SK-N-SH (cell line): ENCODE measurements around the gene KLF13.

Experiments
- EP300 ChIP-seq, 2 experiments: IDR thresholded peaks; 2 replicates each; pipeline versions ENCODE4 v1.4.0 to v1.6.1; 2012; ENCODE audit warnings: borderline replicate concordance in 1 of 2, low read depth in 1 of 2, low read length in 1 of 2
- FOXM1 ChIP-seq: IDR thresholded peaks from 2 replicates; pipeline ENCODE4 v1.4.0; 2012; ENCODE audit warnings: low read depth, mild to moderate bottlenecking
- NRF1 ChIP-seq: IDR thresholded peaks from 2 replicates; pipeline ENCODE4 v1.6.1; 2012; ENCODE audit warnings: low read depth, mild to moderate bottlenecking, low read length
- POLR2AphosphoS5 ChIP-seq: IDR thresholded peaks from 2 replicates; pipeline ENCODE4 v1.6.1; 2012; ENCODE audit warnings: low read depth, low read length
- RFX5 ChIP-seq: IDR thresholded peaks from 2 replicates; pipeline ENCODE4 v1.6.1; 2012; ENCODE audit warnings: mild to moderate bottlenecking, improper control_type of control experiment, low read length
- SIN3A ChIP-seq: IDR thresholded peaks from 2 replicates; pipeline ENCODE4 v1.6.1; 2012; ENCODE audit warnings: low read depth, mild to moderate bottlenecking, low read length, moderate library complexity, borderline replicate concordance
- YY1 ChIP-seq: IDR thresholded peaks from 2 replicates; pipeline ENCODE4 v1.4.0; 2012; ENCODE audit warnings: low read depth, mild to moderate bottlenecking
- TF ChIP-seq, protein P1 (sequence below): fragments of 200-600 bp; sonication (generic); IDR thresholded peaks from 2 replicates; pipeline ENCODE4 v1.6.1; 2017; ENCODE audit warnings: antibody characterized with exemption, mild to moderate bottlenecking, moderate library complexity

- TF ChIP-seq, protein P1, sequence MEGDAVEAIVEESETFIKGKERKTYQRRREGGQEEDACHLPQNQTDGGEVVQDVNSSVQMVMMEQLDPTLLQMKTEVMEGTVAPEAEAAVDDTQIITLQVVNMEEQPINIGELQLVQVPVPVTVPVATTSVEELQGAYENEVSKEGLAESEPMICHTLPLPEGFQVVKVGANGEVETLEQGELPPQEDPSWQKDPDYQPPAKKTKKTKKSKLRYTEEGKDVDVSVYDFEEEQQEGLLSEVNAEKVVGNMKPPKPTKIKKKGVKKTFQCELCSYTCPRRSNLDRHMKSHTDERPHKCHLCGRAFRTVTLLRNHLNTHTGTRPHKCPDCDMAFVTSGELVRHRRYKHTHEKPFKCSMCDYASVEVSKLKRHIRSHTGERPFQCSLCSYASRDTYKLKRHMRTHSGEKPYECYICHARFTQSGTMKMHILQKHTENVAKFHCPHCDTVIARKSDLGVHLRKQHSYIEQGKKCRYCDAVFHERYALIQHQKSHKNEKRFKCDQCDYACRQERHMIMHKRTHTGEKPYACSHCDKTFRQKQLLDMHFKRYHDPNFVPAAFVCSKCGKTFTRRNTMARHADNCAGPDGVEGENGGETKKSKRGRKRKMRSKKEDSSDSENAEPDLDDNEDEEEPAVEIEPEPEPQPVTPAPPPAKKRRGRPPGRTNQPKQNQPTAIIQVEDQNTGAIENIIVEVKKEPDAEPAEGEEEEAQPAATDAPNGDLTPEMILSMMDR, result no peak
- TF ChIP-seq SIN3A (no peak), EP300 (IDR thresholded peaks at IDR 0.05; ENCODE audit: borderline replicate concordance in 1 of 2, low read depth in 1 of 2, low read length in 1 of 2) (no peak), NRF1 (no peak), POLR2AphosphoS5 (no peak), YY1 (no peak), FOXM1 (no peak), RFX5 (no peak)
Observed at GRCh38 chr15:31277335-31278060, 49.1 kb upstream of the KLF13 start.
